LoVo (cell line): Measurements from ENCODE around the gene INPP5A.

Source experiments
- DNase-seq: peaks from one replicate; pipeline ENCODE4 v3.0.0-alpha.2; 2016; ENCODE audit warnings: low spot score

Gene INPP5A

DNA sequence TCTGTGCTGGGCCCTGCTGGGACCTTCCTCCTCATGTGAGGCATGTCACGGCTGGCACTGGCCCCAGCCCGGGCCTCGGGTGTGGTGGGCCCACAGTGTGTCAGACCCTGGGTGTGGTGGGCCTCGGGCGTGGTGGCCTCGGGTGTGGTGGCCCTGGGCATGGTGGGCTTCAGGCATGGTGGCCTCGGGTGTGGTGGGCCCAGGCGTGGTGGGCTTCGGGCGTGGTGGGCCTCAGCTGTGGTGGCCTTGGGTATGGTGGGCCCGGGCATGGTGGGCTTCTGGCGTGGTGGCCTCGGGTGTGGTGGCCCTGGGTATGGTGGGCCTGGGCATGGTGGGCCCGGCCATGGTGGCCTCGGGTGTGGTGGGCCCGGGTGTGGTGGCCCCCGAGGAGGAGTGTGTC lies 207.9 kb downstream of the INPP5A start:
- no peak for DNase-seq

DNA sequence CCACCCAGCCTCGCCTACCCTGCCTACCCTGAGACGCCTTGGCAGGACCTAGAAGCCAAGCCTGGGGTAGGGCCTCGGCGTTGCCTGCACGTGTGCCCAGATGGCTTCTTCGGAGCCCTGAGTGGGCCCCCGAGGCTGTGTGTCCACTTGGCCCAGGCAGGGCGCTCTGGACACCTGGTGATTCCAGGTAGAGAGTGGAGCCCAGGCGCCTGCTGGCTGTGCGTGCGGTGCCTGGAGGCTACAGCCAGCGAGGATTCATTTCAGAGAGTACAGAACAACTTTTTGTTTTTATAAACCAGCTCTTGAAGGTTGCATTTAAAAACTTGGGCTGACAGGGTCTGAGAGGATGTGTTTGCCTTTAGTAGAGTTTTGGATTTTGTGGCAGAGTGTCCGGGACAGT lies 208.4 kb downstream of the INPP5A start:
- DNase-seq = no peak

DNA sequence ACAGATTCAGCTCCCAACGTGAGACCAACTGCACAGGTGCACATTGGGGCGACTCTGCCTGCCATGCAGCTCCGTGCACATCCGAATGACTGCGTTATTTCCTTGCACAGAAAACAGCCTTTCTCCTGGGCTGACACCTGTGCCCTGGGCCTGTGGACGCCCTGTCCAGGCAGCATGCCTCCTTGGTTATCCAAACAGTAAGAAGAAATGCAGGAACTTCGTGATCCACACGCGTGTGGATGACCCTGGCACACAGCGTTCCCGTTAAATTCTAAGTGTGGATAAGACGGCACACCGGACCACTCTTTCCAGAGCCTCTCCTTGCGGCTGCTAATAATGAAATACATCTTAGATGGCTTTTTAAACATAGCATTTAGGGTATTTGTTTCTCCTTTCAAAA lies 208.8 kb downstream of the INPP5A start:
- no peak for DNase-seq

DNA sequence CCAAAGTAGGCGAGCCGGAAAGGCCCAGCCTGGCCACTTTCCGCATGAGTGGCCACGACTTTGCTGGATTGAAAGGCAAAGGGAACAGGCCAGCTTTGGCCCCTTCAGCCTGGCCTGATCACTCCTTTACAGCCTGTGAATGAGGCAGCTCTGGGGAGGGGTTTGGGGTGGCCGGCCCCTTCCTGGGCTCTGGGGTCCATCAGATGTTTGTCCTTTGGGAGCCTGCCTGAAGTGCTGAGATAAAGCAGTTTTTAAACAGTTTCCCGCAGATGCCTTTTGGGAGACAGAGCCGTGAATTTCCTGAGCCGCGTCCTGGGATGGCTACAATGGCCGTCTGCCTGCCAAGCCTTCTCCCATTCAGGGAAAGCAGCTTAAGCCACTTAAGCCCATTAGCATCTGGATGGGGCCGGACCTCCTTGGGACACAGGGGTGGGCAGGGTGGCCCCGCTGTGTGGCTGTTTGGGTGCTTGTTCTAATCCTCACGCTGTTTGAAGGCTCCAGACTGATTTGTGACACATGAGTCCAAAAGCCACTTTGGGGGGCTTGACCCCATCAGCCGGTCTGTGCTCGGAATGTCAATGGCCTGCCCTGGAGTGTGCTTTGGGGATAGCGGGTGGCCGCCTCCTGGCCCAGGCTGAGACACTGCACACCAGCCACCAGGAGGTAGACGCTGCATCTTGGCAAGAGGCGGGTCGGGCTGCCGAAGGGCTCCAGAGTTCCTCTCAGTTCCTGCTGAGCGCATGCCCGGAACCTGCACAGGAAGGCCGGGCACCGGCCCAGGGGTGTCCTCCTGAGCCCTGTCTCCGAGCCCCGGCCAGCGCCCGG lies 209.4 kb downstream of the INPP5A start:
- no peak for DNase-seq

DNA sequence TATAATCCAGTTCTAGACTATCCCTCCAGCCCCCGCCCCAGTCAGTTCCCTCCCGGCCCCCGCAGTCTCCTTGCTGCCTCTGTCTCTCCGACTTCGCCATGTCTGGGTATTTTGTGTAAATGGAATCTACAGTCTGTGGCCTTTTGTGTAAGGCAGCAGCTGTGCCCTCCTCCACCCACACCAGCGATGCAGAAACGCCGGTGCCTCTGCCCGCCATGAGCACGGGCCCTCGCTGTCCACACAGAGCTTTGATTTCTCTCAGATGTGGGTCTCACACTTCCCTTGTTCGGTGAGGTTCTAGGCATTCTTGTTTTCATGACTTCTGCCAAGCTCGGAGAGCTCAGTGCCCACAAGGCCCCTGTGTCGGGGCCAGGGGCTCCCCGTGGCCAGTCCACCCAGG lies 210.5 kb downstream of the INPP5A start:
- no peak for DNase-seq

DNA sequence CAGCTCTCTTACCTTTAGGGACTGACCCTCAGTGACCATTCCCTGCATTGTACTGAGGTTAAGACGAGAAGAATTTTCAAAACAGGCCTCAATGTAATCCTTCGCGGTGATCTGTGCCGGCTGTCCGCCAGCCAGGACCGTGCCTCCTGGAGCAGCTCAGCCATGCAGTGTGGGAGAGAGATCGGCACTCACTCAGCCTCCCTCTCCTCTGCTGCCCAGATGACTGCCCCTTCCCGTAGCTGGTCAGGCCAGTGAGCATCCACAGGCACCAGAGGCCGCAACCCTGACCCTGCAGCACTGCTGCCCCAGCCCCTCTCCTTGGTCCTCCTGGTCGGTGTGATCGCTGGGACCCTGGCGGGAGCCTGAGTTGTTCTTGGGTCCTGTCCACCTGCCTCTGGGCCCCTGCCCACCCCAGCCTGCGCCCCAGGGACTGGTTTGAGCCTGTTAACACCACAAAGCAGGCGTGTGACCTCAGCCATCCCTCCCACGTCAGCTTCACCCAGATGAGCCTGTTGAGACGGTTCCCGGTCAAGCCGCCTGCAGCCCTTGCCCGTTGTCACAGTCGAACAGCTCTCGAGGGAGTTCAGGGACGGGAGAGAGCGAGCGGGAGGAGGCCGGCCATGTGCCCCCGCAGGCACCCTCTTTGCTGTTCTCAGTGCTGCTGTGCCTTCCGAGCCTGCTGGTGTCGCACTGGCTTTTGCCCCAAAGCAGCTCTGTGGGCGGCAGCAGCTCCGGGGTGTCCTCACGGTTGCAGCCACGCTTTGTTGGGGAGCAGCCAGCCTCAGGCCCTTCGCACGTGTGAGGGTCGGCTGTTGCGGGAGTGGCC lies 211.2 kb downstream of the INPP5A start:
- DNase-seq = no peak

DNA sequence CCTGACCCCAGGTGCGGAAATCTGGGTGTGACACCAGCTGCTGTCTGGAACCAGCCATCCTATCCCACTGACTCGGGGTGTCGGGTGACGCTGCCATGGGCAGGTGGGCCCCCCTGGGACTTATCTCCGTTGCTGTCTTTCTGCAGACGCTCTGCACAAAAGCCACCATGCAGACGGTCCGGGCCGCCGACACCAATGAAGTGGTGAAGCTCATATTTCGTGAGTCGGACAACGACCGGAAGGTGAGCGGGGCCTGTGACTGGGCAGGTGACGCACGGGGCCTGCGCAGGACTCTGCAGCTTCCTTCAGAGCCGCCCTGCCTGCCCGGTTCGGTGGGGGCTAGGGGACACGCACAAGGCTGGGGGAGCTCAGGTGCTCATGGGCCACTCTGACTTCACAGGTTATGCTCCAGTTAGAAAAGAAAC lies 211.8 kb downstream of the INPP5A start:
- DNase-seq = no peak

DNA sequence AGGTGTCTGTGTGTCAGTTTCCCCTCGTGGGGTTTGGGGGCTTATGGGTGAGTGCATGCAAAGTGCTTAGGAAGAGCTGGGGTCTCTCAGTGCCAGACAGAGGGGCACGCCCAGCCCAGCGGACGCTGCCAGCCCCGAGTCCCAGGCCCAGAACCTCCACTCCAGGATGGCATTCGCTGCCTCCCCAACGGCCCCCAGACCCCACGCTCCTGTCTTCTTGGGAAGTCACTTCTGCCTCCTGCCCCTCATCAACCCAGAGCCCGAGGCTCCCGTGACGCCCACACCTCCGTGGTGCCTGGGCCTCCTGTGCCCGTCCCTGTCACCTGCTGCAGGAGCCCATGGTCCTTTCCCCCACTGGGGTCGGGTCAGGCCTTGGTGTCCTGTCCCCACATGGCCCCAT lies 213.3 kb downstream of the INPP5A start:
- no peak for DNase-seq

DNA sequence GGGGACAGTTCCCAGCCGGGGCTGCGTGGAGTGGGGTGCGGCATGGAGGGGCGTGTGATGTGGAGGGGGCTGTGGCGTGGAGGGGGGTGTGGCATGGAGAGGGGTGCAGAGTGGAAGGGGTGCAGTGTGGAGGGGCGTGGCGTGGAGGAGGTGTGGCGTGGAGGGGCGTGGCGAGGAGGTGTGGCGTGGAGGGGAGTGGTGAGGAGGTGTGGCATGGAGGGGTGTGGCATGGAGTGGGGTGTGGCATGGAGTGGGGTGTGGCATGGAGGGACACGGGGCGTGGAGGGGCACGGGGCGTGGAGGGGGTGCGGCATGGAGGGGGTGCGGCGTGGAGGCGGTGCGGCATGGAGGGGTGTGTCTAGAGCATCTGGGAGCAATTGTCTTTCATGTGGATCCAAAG lies 214.8 kb downstream of the INPP5A start:
- DNase-seq = no peak

DNA sequence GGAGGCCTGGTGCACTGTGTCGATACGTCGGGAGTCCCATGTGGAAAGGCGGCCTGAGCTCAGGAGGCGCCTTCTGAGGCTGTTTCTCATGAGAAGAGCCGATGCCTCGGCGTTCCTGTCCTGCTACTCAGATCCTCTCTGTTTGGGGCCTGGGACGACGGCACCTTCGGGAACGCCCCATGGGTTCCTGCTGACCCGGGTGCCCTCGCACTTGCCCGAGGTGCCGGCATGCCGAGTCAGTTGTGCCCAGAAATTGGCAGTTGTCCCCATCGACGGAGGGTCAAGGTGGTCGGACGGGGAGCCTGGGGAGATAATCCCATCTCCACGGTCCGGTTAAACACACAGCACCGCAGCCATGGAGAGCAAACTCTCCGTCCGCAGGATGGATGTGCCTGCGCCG lies 215.4 kb downstream of the INPP5A start:
- DNase-seq = no peak

DNA sequence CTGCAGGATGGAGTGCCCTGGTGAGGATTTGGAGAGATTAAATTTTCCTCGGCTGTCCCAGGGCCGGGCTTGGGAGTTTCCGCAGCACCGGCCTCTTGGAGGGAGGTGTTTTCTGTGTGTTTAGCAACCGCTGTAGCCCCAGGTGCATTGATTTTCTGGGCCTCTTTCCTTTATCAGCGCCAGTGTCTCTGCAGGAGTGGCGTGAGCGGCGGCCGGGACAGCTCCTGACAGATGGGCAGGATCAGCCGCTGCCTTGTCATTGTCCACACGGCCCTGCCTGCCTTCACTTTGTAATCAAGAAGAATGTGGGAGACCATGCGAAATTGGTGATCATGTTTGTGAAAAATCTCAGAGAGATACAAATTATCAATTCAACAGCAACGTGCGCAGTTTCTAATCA lies 216.0 kb downstream of the INPP5A start:
- DNase-seq = no peak

DNA sequence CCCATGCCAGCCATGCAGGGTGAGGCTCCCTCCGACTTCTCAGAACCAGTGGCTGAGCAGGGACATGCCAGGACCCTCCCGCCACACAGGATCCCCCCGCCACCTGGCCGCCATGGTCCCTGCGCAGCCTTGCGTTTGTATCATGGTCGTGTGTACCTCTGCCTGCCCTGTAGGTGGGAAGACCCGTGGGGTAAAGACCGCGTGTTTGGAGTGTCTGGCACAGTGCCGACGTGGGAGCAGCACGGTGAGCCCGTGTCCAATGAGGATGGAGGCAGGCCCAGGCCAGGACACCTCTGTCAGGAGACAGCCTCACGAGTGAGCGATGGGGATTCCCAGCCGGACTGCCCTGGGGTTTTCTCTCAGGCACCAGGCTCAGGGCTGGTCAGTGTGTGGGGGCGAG lies 216.5 kb downstream of the INPP5A start:
- no peak for DNase-seq

DNA sequence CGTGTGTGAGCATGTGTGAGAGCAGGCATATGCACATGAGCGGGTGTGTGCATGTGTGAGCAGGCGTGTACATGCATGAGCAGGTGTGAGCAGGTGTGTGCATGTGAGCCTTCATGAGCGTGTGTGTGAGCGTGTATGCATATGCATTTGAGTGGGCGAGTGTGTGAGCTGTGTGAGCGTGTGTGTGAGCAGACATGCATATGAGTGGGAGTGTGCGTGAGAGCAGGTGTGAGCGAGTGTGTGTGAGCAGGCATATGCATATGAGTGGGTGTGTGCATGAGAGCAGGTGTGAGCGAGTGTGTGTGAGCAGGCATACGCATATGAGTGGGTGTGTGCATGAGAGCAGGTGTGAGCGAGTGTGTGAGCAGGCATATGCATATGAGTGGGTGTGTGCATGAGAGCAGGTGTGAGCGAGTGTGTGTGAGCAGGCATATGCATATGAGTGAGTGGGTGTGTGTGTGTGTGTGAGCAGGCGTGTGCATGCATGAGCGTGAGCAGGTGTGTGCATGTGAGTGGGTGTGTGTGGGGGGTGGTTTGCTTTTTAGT lies 217.7 kb downstream of the INPP5A start:
- no peak for DNase-seq

DNA sequence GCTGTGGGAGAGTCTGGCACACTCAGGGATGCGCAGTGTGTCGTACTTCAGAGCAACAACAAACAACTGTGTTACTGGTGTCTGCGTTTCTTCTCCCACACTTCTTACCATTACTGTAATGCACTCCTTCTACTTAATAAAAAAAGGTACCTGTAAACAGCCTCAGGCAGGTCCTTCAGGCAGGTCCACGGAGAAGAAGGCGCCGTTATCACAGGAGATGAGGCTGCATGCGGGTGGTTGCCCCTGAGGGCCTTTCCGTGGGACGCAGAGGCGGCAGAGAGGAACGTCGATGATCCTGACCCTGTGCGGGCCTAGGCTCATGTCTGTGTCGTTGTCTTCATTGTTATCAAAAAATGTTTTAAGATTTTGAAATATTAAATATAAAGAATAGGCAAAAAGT lies 219.0 kb downstream of the INPP5A start:
- DNase-seq = no peak

DNA sequence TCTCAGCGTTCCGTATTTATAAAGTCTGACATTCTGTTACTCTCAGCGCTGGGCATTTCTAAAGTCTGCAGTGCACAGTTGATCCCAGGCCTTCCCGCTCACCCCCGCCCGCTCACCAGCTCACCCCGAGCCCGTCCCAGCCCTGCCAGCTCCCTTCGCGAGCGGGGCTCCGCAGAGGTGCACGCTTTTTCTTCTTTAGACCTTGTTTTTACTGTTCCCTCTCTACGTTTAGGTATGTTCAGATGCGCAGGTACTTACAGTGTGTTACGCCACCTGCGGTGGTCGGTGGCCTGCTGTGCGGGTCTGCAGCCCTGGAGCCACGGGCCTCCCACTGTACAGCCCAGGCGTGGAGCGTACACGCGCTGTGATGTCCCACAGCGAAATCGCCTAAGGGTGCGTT lies 219.6 kb downstream of the INPP5A start:
- DNase-seq = no peak

DNA sequence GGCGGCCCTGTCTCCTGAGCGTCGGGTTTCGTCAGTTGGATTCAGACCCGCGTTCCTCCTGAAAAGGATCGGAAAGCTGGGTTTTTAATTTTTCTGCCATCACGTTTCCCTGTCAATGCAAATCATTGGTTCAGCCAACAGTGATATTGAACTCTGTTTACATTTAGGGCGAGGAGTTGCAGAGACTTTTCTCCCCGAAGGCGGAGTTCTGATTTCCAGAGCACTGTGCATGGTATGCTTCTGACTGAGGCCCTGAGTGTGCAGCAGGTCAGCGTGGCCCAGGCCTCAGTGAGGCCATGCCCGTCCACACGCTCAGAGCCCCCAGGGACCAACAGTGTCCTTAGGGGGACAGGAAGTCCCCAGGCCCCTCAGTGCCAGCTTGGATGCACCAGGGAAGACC lies 221.3 kb downstream of the INPP5A start:
- DNase-seq = no peak

DNA sequence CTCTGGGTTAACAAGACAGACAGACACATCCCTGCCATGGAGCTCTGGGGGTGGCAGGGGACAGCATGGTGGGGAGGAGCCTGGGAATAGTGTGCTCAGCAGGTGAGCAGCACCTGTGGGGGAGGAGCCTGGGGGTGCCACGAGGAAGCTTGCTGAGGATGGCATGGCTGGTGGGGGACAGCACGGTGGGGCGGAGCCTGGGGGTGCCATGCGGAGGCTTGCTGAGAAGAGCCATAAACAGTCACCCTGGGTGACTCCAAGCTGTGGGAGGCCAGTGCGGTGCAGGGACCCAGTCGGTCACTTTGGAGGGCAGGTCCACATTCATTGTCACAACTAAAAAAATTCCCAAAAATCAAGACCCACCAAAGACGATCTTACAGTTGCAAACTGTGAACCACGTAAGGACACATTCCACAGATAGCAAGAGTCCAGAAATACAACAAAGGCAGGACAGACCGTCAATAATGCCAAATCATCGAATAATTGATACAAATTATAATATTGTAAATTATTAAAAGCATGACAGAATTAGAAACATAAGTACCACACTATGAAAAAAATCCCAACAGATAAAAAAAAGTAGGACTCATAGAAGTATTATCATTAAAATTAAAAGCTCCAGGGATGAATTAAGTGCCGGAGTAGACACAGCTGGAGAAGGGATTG lies 223.9 kb downstream of the INPP5A start:
- no peak for DNase-seq

DNA sequence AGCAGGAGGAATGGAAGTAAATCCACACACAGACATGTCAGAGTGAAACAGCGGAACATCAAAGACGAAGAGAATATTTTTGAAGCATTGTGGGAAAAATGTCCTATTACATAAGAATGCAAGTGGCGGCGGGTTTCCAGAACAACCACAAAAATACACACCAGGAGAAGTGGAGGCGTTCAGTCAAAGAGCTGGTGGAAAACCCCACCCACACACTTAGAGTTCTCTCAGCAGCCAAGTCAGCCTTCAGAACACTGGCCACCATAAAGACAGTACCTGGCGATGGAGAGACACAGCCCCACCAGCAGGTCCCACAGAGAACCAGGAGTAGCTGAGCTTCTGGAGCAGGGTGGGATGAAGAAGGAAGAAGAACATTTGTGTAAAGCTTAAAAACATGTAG lies 224.7 kb downstream of the INPP5A start:
- DNase-seq = no peak

DNA sequence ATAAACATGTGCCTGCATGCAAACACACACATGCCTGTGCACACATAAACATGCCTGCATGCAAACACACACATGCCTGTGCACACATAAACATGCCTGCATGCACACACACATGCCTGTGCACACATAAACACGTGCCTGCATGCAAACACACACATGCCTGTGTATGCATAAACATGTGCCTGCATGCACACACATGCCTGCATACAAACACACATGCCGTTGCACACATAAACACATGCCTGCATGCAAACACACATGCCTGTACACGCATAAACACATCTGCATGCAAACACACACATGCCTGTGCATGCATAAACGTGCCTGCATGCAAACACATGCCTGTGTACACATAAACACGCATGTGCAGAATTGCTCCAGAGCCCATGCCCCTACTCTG lies 226.0 kb downstream of the INPP5A start:
- DNase-seq = no peak

DNA sequence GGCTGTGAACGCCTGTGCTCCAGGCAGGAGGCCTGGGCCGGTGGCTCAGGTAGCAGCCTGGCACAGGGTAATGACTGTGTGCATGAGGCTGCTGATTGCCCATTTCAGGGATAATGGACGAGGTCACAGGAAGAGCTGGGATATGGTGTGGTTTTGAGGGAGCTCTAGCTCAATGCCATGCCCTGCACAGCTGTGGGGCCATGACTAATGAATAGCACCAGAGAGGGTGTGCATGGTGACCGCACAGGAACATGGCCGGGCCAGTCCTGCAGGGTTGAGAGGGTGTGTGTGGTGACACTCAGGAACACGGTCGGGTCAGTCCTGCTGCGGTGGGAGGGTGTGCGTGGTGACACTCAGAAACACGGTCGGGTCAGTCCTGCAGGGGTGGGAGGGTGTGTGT lies 226.5 kb downstream of the INPP5A start:
- DNase-seq = no peak

DNA sequence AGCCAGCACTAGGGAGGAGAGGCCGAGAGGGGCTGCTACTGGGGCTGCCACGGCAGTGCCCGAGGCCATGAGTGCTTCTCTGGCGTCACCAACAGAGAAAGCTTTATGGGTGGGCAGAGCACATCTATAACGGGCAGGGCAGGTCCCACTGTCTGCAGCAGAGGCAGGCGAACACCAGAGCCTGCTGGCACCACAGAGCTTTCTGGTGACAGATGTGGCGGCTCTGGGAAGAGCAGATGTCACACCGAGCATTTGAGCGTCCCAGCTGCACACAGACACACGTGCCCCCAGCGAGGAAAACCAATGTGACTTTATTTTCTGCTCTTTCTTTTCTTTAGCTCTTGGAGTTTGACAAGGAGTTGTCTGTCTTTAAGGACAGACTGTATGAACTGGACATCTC lies 227.8 kb downstream of the INPP5A start:
- no peak for DNase-seq

DNA sequence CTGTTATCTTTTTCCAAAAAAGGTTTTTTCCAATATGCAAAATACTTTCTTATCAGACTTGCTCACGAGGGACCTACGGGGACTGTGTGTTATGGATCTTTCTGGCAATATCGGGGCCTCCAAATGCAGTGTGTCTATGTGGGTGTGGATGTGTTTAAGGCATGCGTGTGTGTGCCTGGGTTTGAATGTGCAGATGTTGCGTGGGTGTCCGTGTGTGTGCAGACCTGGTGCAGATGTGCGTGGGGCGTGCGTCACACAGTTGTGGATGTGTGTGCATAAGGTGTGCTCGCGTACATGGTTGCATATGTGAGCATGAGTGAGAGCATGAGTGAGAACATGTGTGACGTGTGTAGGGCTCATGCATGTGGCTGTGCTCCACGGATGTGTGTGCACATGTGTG lies 228.7 kb downstream of the INPP5A start:
- no peak for DNase-seq
